HEK293 (cell line): ENCODE data around the gene KATNAL1.

Source experiments
- BCL6B ChIP-seq: fragments of 450-650 bp; formaldehyde crosslinking; IDR thresholded peaks from 2 replicates; pipeline ENCODE4 v1.5.1; 2017; ENCODE audit warnings: missing biosample characterization, missing genetic modification characterization
- ELK4 ChIP-seq: IDR thresholded peaks from 2 replicates; pipeline ENCODE4 v1.6.1; 2011; ENCODE audit warnings: mild to moderate bottlenecking, low read depth, low read length, borderline replicate concordance
- HOXA7 ChIP-seq: sonication (generic); formaldehyde crosslinking; IDR thresholded peaks from 2 replicates; pipeline ENCODE4 v1.8.1; 2022; ENCODE audit warnings: missing genetic modification reagents, borderline replicate concordance
- HOXC10 ChIP-seq: sonication (generic); formaldehyde crosslinking; IDR thresholded peaks from 2 replicates; pipeline ENCODE4 v1.8.1; 2023; ENCODE audit warnings: mild to moderate bottlenecking, missing genetic modification reagents
- REST ChIP-seq: fragments of 450-650 bp; formaldehyde crosslinking; IDR thresholded peaks from 2 replicates; pipeline ENCODE4 v1.5.1; 2016; ENCODE audit warnings: missing biosample characterization, missing genetic modification characterization
- TRIM28 ChIP-seq: IDR thresholded peaks from 2 replicates; pipeline ENCODE4 v1.6.1; 2011; ENCODE audit warnings: low read length, control low read depth, borderline replicate concordance
- ZNF19 ChIP-seq: fragments of 450-650 bp; formaldehyde crosslinking; IDR thresholded peaks from 2 replicates; pipeline ENCODE4; 2016; ENCODE audit warnings: missing biosample characterization, missing genetic modification characterization, low read depth
- ZNF302 ChIP-seq: fragments of 450-650 bp; formaldehyde crosslinking; IDR thresholded peaks from 2 replicates; pipeline ENCODE4 v1.5.1; 2016; ENCODE audit warnings: missing biosample characterization, missing genetic modification characterization, low read depth
- ZNF521 ChIP-seq: fragments of 450-650 bp; formaldehyde crosslinking; IDR thresholded peaks from 2 replicates; pipeline ENCODE4 v1.5.1; 2017; ENCODE audit warnings: missing biosample characterization, mild to moderate bottlenecking, missing genetic modification characterization
- ZNF580 ChIP-seq: fragments of 450-650 bp; formaldehyde crosslinking; IDR thresholded peaks from 2 replicates; pipeline ENCODE4 v1.5.1; 2016; ENCODE audit warnings: missing biosample characterization, missing genetic modification characterization
- ZNF747 ChIP-seq: fragments of 450-650 bp; formaldehyde crosslinking; IDR thresholded peaks from 2 replicates; pipeline ENCODE4 v1.5.1; 2016; ENCODE audit warnings: missing biosample characterization, missing genetic modification characterization
- TF ChIP-seq, protein P1 (sequence below): fragments of 450-650 bp; formaldehyde crosslinking; IDR thresholded peaks from 2 replicates; pipeline ENCODE4 v1.5.1; 2016; ENCODE audit warnings: missing biosample characterization, missing genetic modification characterization

DNA sequence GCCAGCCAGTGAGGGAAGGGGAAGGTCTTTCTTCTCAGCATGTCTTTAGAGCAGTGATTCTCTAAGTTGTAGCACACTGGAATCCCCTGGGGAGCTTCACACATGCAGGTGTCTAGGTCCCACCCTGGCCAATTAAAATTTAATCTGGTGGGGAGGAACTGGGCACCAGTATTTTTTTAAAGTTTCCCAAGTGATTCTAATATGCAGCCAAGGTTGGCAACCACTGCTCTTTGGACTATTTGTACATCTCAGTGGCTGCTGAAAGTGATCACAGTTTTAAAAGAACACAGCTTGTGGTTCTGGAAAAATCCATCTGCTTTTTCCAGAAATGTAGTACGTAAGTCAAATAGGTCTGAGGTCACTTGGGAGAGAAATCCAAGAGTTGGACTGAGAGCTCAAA, 10.7 kb upstream of the KATNAL1 start:
- TF ChIP-seq ZNF302 (tag by site-specific recombination) = no peak
- no peak for TF ChIP-seq BCL6B (tag by site-specific recombination)
- no peak for TF ChIP-seq ZNF521 (tag by site-specific recombination)
- no peak for TF ChIP-seq TRIM28
- no peak for TF ChIP-seq REST
- TF ChIP-seq, protein P1, sequence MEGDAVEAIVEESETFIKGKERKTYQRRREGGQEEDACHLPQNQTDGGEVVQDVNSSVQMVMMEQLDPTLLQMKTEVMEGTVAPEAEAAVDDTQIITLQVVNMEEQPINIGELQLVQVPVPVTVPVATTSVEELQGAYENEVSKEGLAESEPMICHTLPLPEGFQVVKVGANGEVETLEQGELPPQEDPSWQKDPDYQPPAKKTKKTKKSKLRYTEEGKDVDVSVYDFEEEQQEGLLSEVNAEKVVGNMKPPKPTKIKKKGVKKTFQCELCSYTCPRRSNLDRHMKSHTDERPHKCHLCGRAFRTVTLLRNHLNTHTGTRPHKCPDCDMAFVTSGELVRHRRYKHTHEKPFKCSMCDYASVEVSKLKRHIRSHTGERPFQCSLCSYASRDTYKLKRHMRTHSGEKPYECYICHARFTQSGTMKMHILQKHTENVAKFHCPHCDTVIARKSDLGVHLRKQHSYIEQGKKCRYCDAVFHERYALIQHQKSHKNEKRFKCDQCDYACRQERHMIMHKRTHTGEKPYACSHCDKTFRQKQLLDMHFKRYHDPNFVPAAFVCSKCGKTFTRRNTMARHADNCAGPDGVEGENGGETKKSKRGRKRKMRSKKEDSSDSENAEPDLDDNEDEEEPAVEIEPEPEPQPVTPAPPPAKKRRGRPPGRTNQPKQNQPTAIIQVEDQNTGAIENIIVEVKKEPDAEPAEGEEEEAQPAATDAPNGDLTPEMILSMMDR (tag by site-specific recombination) = no peak
- TF ChIP-seq ZNF580 (tag by site-specific recombination) = no peak
- no peak for TF ChIP-seq HOXA7
- no peak for TF ChIP-seq ZNF747 (tag by site-specific recombination)
- no peak for TF ChIP-seq HOXC10 (CRISPR knock-in tag)
- TF ChIP-seq ELK4 = no peak
- no peak for TF ChIP-seq ZNF19 (tag by site-specific recombination)
